ENCODE measurements around the gene NRL. TPM values are rescaled to one million over a fixed set of nuclear protein-coding genes. Genes with fewer than 3 reads are reported as not detected.

Gene NRL
- polyA plus RNA-seq, 1 donor (not counting 4 experiments of a cell fraction or from before 2014, with no cell fraction given): 0.29 TPM

DNA sequence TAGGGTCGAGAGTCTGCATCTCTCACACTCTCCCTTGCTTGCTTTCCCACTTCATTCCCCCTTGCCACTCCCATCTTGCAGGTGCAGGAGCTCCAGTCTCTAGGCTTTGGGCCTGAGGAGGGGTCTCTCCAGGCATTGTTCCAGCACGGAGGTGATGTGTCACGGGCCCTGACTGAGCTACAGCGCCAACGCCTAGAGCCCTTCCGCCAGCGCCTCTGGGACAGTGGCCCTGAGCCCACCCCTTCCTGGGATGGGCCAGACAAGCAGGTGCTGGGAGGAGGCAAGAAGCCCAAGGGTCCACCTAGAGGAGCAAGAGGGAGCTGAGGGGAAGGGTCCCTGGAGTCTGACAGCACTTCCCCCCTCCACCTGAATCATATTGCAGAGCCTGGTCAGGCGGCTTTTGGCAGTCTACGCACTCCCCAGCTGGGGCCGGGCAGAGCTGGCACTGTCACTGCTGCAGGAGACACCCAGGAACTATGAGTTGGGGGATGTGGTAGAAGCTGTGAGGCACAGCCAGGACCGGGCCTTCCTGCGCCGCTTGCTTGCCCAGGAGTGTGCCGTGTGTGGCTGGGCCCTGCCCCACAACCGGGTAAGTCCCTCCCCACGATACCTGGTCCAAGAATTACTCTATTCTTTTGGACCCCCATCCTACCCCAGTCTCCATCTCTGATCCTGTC, 36.8 kb upstream of the NRL start:
- Histone ChIP-seq H2AFZ (ENCODE audit: control insufficient read depth, low read length) (no peak overlapping the region), H3K9me1 (ENCODE audit: control insufficient read depth, extremely low read depth, insufficient read depth, low read length) (no peaks in the 10 kb centered on the region), H3K4me2 (ENCODE audit: control insufficient read depth, extremely low read depth, insufficient read depth, low read depth, low read length) (no peak overlapping the region), H3K79me2 (ENCODE audit: control insufficient read depth, insufficient read depth, low read length) (peaks cover 42% of the 10 kb centered on the region), H3K4me1 (ENCODE audit: control insufficient read depth, extremely low read depth, insufficient read depth, low read length) (peaks cover 11% of the 10 kb centered on the region), H4K20me1 (ENCODE audit: control insufficient read depth, extremely low read depth, insufficient read depth, low read length) (no peaks in the 10 kb centered on the region), H3K9ac (ENCODE audit: control insufficient read depth, extremely low read depth, insufficient read depth, low read length) (no peak overlapping the region), H3K36me3 (ENCODE audit: control insufficient read depth in 2 of 2, extremely low read depth in 1 of 2, insufficient read depth in 2 of 2, low read length in 2 of 2) (peaks cover 40 to 56% of the 10 kb centered on the region in 2 experiments), H3K4me3 (ENCODE audit: control insufficient read depth in 2 of 3, extremely low read depth in 1 of 3, insufficient read depth in 2 of 3, low read depth in 1 of 3, low read length in 3 of 3) (no peak overlapping the region), H3K27ac (ENCODE audit: control insufficient read depth, insufficient read depth, low read length) (no peak overlapping the region), H3K27me3 (ENCODE audit: control insufficient read depth, extremely low read depth, insufficient read depth, low read length) (no peaks in the 10 kb centered on the region), H3K9me3 (ENCODE audit: control insufficient read depth, low read depth, low read length) (no peaks in the 10 kb centered on the region)
- DNase-seq (ENCODE audit: low read depth, low spot score): no peak
- TF ChIP-seq EZH2 (IDR thresholded peaks at IDR 0.05; ENCODE audit: low read length): no peak
- TF ChIP-seq, protein P1, sequence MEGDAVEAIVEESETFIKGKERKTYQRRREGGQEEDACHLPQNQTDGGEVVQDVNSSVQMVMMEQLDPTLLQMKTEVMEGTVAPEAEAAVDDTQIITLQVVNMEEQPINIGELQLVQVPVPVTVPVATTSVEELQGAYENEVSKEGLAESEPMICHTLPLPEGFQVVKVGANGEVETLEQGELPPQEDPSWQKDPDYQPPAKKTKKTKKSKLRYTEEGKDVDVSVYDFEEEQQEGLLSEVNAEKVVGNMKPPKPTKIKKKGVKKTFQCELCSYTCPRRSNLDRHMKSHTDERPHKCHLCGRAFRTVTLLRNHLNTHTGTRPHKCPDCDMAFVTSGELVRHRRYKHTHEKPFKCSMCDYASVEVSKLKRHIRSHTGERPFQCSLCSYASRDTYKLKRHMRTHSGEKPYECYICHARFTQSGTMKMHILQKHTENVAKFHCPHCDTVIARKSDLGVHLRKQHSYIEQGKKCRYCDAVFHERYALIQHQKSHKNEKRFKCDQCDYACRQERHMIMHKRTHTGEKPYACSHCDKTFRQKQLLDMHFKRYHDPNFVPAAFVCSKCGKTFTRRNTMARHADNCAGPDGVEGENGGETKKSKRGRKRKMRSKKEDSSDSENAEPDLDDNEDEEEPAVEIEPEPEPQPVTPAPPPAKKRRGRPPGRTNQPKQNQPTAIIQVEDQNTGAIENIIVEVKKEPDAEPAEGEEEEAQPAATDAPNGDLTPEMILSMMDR (optimal IDR thresholded peaks at IDR 0.05 in 1 of 3, IDR thresholded peaks at IDR 0.05 in 1 of 3, conservative IDR thresholded peaks at IDR 0.05 in 1 of 3; ENCODE audit: extremely low read depth in 1 of 3, insufficient read depth in 2 of 3, low read length in 3 of 3): no peak
- FAIRE-seq: no peak
- dilution Hi-C loops (cut with MboI; ENCODE audit: extremely low pct_ligation_motif_present, low sequenced_read_pairs): no loop called here

DNA sequence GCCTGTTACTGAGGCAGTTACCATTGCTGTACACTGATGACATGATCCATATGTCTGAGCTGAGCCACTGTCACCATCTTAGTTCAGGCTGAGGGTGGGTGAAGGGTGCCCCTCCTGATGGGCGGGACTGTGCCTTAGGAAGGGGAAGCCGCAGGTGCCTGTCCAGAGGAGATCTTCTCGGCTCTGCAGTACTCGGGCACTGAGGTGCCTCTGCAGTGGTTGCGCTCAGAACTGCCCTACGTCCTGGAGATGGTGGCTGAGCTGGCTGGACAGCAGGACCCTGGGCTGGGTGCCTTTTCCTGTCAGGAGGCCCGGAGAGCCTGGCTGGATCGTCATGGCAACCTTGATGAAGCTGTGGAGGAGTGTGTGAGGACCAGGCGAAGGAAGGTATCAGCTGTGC, 36.2 kb upstream of the NRL start:
- Histone ChIP-seq H2AFZ (ENCODE audit: control insufficient read depth, low read length) (no peak overlapping the region), H3K79me2 (ENCODE audit: control insufficient read depth, insufficient read depth, low read length) (peaks cover 42% of the 10 kb centered on the region), H4K20me1 (ENCODE audit: control insufficient read depth, extremely low read depth, insufficient read depth, low read length) (no peaks in the 10 kb centered on the region), H3K27ac (ENCODE audit: control insufficient read depth, insufficient read depth, low read length) (no peak overlapping the region), H3K4me1 (ENCODE audit: control insufficient read depth, extremely low read depth, insufficient read depth, low read length) (peaks cover 11% of the 10 kb centered on the region), H3K36me3 (ENCODE audit: control insufficient read depth in 2 of 2, extremely low read depth in 1 of 2, insufficient read depth in 2 of 2, low read length in 2 of 2) (peaks cover 37 to 52% of the 10 kb centered on the region in 2 experiments), H3K9me1 (ENCODE audit: control insufficient read depth, extremely low read depth, insufficient read depth, low read length) (no peaks in the 10 kb centered on the region), H3K4me2 (ENCODE audit: control insufficient read depth, extremely low read depth, insufficient read depth, low read depth, low read length) (no peak overlapping the region), H3K4me3 (ENCODE audit: control insufficient read depth in 2 of 3, extremely low read depth in 1 of 3, insufficient read depth in 2 of 3, low read depth in 1 of 3, low read length in 3 of 3) (no peak overlapping the region), H3K9ac (ENCODE audit: control insufficient read depth, extremely low read depth, insufficient read depth, low read length) (no peak overlapping the region), H3K27me3 (ENCODE audit: control insufficient read depth, extremely low read depth, insufficient read depth, low read length) (no peaks in the 10 kb centered on the region), H3K9me3 (ENCODE audit: control insufficient read depth, low read depth, low read length) (no peaks in the 10 kb centered on the region)
- FAIRE-seq: no peak
- dilution Hi-C loops (cut with MboI; ENCODE audit: extremely low pct_ligation_motif_present, low sequenced_read_pairs): no loop called here
- no peak for DNase-seq (ENCODE audit: low read depth, low spot score)
- no peak for TF ChIP-seq EZH2 (IDR thresholded peaks at IDR 0.05; ENCODE audit: low read length)
- TF ChIP-seq, protein P1 (optimal IDR thresholded peaks at IDR 0.05 in 1 of 3, IDR thresholded peaks at IDR 0.05 in 1 of 3, conservative IDR thresholded peaks at IDR 0.05 in 1 of 3; ENCODE audit: extremely low read depth in 1 of 3, insufficient read depth in 2 of 3, low read length in 3 of 3): no peak

Measured in keratinocyte (primary cell).